ENCODE results near the gene SEC23A.
"Not testable (repeated sequence)": the region's sequence is repeated elsewhere in the genome, so short reads cannot be mapped to it uniquely, and the experiment has no call there.

Gene SEC23A

GRCh38 chr14:39102969-39103957 lies at the start of gene SEC23A:
Gene SEC23A (minus strand): TSS chr14:39103235. CDS start chr14:39096118, 7,117 bp downstream.
- intact Hi-C loops (cut with micrococcal nuclease), result loop anchor here (1.0 to 5.0 kb wide), 3 partner anchors 11 to 329 kb away; partner anchors contain the start of genes FBXO33, GEMIN2 and TRAPPC6B
- Mint-ChIP-seq H3K9me3 (no peaks in the 10 kb centered on the region), H3K36me3 (ENCODE audit: low read depth) (peaks cover 15% of the 10 kb centered on the region), H3K27me3 (no peaks in the 10 kb centered on the region), H3K27ac (peak within 1 kb of the TSS; percentile 92), H3K4me1 (ENCODE audit: low read depth) (peaks cover 35% of the 10 kb centered on the region), H3K4me3 (peak within 1 kb of the TSS; percentile 97)

DNA sequence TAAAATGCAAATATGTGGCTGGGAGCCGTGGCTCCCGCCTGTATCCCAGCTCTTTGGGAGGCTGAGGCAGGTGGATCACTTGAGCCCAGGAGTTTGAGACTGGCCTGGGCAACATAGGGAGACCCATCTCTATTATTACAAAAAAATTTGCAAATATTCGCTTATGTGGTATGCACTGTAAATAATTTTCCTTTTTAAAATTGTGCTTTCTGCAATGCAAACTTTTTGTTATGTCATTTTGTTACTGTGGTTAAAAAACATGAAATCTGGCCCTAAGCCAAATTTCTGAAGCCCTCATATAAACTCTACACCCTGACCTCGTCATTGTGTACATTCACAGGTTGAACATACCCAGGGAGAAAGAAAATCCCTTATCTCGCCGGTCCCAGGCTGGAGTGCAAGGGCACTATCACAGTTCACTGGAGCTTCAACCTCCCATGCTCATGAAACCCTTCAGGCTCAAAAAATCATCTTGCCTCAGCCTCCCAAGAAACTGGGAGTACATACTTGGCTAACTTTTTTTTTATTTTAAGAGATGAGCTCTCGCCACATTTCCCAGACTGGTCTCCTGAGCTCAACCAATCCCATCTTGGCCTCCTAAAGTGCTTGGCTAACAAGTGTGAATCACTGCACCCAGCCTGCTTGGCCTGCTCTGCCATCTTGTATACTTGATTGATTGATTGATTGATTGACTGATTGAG lies 42.4 kb upstream of the SEC23A start:
- peaks cover 6% of the 10 kb centered on the region for H3K4me1 Mint-ChIP-seq (ENCODE audit: low read depth)
- peaks cover 77% of the 10 kb centered on the region for H3K36me3 Mint-ChIP-seq (ENCODE audit: low read depth)
- peaks cover 9% of the 10 kb centered on the region for H3K9me3 Mint-ChIP-seq
- no peak overlapping the region for H3K4me3 Mint-ChIP-seq
- intact Hi-C loops (cut with micrococcal nuclease), result no loop called here
- no peaks in the 10 kb centered on the region for H3K27me3 Mint-ChIP-seq
- no peak overlapping the region for H3K27ac Mint-ChIP-seq

DNA sequence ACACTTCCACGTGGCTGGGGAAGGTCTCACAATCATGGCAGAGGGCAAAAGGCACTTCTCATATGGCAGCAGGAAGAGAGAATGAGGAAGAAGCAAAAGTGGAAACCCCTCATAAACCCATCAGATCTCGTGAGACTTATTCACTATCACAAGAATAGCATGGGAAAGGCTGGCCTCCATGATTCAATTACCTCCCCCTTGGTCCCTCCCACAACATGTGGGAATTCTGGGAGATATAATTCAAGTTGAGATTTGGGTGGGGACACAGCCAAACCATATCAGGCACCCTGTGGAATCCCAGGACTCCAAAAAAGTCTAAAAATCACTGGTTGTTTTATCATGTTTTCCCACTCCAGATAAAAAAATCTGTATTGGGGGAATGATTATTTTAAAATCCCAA lies 40.2 kb upstream of the SEC23A start:
- intact Hi-C loops (cut with micrococcal nuclease); H3K9me3 Mint-ChIP-seq; H3K27me3 Mint-ChIP-seq; H3K4me1 Mint-ChIP-seq (ENCODE audit: low read depth); H3K27ac Mint-ChIP-seq; H3K4me3 Mint-ChIP-seq: not testable (repeated sequence)
- H3K36me3 Mint-ChIP-seq (ENCODE audit: low read depth), result peaks cover 80% of the 10 kb centered on the region

- H3K4me3 Mint-ChIP-seq; H3K27ac Mint-ChIP-seq; intact Hi-C loops (cut with micrococcal nuclease); H3K9me3 Mint-ChIP-seq; H3K27me3 Mint-ChIP-seq; H3K4me1 Mint-ChIP-seq (ENCODE audit: low read depth): not testable (repeated sequence)
- H3K36me3 Mint-ChIP-seq (ENCODE audit: low read depth), result peaks cover 80% of the 10 kb centered on the region
These were observed 38.6 kb upstream of the SEC23A start for GRCh38 chr14:39141623-39142022.

GRCh38 chr14:39140170-39140569 lies 37.1 kb upstream of the SEC23A start:
- peaks cover 84% of the 10 kb centered on the region for H3K36me3 Mint-ChIP-seq (ENCODE audit: low read depth)
- no peak overlapping the region for H3K4me3 Mint-ChIP-seq
- no peak overlapping the region for H3K27ac Mint-ChIP-seq
- peaks cover 9% of the 10 kb centered on the region for H3K9me3 Mint-ChIP-seq
- no peaks in the 10 kb centered on the region for H3K27me3 Mint-ChIP-seq
- intact Hi-C loops (cut with micrococcal nuclease), result no loop called here
- peaks cover 6% of the 10 kb centered on the region for H3K4me1 Mint-ChIP-seq (ENCODE audit: low read depth)

- Mint-ChIP-seq H3K27ac (no peak overlapping the region), H3K4me1 (ENCODE audit: low read depth) (peaks cover 6% of the 10 kb centered on the region), H3K27me3 (no peaks in the 10 kb centered on the region), H3K36me3 (ENCODE audit: low read depth) (peaks cover 98% of the 10 kb centered on the region), H3K4me3 (no peak overlapping the region), H3K9me3 (peaks cover 9% of the 10 kb centered on the region)
- intact Hi-C loops (cut with micrococcal nuclease), result no loop called here
These were observed 35.4 kb upstream of the SEC23A start for GRCh38 chr14:39138440-39138839.

DNA sequence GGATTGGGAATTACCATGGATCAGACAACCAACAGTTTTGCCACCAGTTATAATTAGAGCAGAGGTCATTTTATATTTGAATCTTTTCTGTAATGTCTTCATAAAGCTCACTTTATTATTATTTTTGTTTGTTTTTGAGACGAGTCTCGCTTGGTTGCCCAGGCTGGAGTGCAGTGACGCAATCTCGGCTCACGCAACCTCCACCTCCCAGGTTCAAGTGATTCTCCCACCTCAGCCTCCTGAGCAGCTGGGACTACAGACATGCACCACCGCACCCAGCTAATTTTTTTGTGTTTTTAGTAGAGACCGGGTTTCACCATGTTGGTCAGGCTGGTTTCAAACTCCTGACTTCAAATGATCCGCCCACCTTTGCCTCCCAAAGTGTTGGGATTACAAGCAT lies 34.8 kb upstream of the SEC23A start:
- peaks cover 95% of the 10 kb centered on the region for H3K36me3 Mint-ChIP-seq (ENCODE audit: low read depth)
- H3K4me3 Mint-ChIP-seq; intact Hi-C loops (cut with micrococcal nuclease); H3K9me3 Mint-ChIP-seq; H3K4me1 Mint-ChIP-seq (ENCODE audit: low read depth); H3K27ac Mint-ChIP-seq; H3K27me3 Mint-ChIP-seq: not testable (repeated sequence)

GRCh38 chr14:39122330-39123138 lies 19.5 kb upstream of the SEC23A start:
- H3K36me3 Mint-ChIP-seq (ENCODE audit: low read depth), result peaks cover 61% of the 10 kb centered on the region
- intact Hi-C loops (cut with micrococcal nuclease), result no loop called here

GRCh38 chr14:39114073-39114838 lies 11.2 kb upstream of the SEC23A start, which contains the start of gene GEMIN2:
Gene GEMIN2 (plus strand): TSS chr14:39114323. CDS start chr14:39114339, 16 bp downstream.
- intact Hi-C loops (cut with micrococcal nuclease), result loop anchor here (1.0 to 5.0 kb wide), 2 partner anchors 11 to 153 kb away; partner anchors contain the start of gene SEC23A
- H3K4me1 Mint-ChIP-seq (ENCODE audit: low read depth), result peaks cover 9% of the 10 kb centered on the region
- peaks cover 3% of the 10 kb centered on the region for H3K27me3 Mint-ChIP-seq
- peak within 1 kb of the TSS; percentile 82 for H3K27ac Mint-ChIP-seq
- H3K36me3 Mint-ChIP-seq (ENCODE audit: low read depth), result peaks cover 18% of the 10 kb centered on the region
- no peaks in the 10 kb centered on the region for H3K9me3 Mint-ChIP-seq
- peak within 1 kb of the TSS; percentile 94 for H3K4me3 Mint-ChIP-seq

More at GRCh38 chr14:39122330-39123138, 19.5 kb upstream of the SEC23A start:
- H3K27me3 Mint-ChIP-seq, result no peaks in the 10 kb centered on the region
- H3K9me3 Mint-ChIP-seq, result no peaks in the 10 kb centered on the region
- H3K27ac Mint-ChIP-seq, result no peak overlapping the region
- no peaks in the 10 kb centered on the region for H3K4me1 Mint-ChIP-seq (ENCODE audit: low read depth)
- H3K4me3 Mint-ChIP-seq, result no peak overlapping the region

- H3K4me1 Mint-ChIP-seq (ENCODE audit: low read depth), result peaks cover 9% of the 10 kb centered on the region
- H3K9me3 Mint-ChIP-seq, result no peaks in the 10 kb centered on the region
- intact Hi-C loops (cut with micrococcal nuclease), result loop anchor here (1.0 to 5.0 kb wide), 2 partner anchors 10 to 154 kb away; partner anchors contain the start of gene SEC23A
- H3K27me3 Mint-ChIP-seq, result peaks cover 3% of the 10 kb centered on the region
- H3K4me3 Mint-ChIP-seq, result peak overlapping the region; percentile 94
- H3K36me3 Mint-ChIP-seq (ENCODE audit: low read depth), result peaks cover 14% of the 10 kb centered on the region
- peak overlapping the region; percentile 82 for H3K27ac Mint-ChIP-seq
These were observed 10.6 kb upstream of the SEC23A start for GRCh38 chr14:39113685-39114072.

- intact Hi-C loops (cut with micrococcal nuclease), result loop anchor here (5.0 kb wide), 1 partner anchor 157 kb away; no protein-coding TSS in a partner anchor
- H3K36me3 Mint-ChIP-seq (ENCODE audit: low read depth), result peaks cover 6% of the 10 kb centered on the region
- no peak overlapping the region for H3K27ac Mint-ChIP-seq
- no peak overlapping the region for H3K4me3 Mint-ChIP-seq
- H3K4me1 Mint-ChIP-seq (ENCODE audit: low read depth), result peaks cover 8% of the 10 kb centered on the region
- H3K27me3 Mint-ChIP-seq, result peaks cover 3% of the 10 kb centered on the region
- H3K9me3 Mint-ChIP-seq, result no peaks in the 10 kb centered on the region
These were observed 7.1 kb upstream of the SEC23A start for GRCh38 chr14:39109893-39110715.

DNA sequence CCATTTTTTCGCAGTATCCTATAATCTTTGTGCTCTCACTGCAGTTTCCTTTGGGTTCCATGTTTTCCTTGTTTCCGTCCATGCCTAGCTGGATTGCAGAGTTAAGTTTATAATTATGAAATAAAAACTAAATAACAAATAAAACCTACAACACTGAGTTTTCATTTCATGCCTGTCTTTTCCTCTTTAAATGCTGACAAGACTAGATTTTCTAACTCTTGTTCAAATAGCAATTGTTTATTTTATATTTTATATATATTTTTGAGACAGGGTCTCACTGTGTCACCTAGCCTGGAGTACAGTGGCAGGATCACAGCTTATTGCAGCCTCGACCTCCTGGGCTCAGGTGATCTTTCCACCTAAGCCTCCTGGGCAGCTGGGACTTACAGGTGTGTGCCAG lies 5.8 kb upstream of the SEC23A start:
- H3K4me3 Mint-ChIP-seq, result no peak overlapping the region
- H3K9me3 Mint-ChIP-seq, result no peaks in the 10 kb centered on the region
- no peaks in the 10 kb centered on the region for H3K36me3 Mint-ChIP-seq (ENCODE audit: low read depth)
- no peak overlapping the region for H3K27ac Mint-ChIP-seq
- intact Hi-C loops (cut with micrococcal nuclease), result no loop called here
- peaks cover 7% of the 10 kb centered on the region for H3K4me1 Mint-ChIP-seq (ENCODE audit: low read depth)
- peaks cover 3% of the 10 kb centered on the region for H3K27me3 Mint-ChIP-seq

All from dendritic cell treated with granulocyte-macrophage colony-stimulating factor and Interleukin-4, amounts not matched to agents 40 ng/mL and 50 ng/mL, for 4 days (primary cell).